CD4-positive, alpha-beta T cell treated with Interleukin-10 for 1 hour (primary cell): Measurements from ENCODE around the gene TMEM185A.
"Not testable (repeated sequence)": the region's sequence is repeated elsewhere in the genome, so short reads cannot be mapped to it uniquely, and the experiment has no call there.

ENCODE experiments used
- DNase-seq: peaks from one replicate; pipeline ENCODE4 v3.0.0-alpha.2; 2020

Gene TMEM185A

DNA sequence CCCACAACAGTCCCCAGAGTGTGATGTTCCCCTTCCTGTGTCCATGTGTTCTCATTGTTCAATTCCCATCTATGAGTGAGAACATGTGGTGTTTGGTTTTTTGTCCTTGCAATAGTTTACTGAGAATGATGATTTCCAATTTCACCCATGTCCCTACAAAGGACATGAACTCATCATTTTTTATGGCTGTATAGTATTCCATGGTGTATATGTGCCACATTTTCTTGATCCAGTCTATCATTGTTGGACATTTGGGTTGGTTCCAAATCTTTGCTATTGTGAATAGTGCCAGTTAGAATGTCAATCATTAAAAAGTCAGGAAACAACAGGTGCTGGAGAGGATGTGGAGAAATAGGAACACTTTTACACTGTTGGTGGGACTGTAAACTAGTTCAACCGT is 11.9 kb downstream of the TMEM185A start:
- not testable (repeated sequence) for DNase-seq

DNA sequence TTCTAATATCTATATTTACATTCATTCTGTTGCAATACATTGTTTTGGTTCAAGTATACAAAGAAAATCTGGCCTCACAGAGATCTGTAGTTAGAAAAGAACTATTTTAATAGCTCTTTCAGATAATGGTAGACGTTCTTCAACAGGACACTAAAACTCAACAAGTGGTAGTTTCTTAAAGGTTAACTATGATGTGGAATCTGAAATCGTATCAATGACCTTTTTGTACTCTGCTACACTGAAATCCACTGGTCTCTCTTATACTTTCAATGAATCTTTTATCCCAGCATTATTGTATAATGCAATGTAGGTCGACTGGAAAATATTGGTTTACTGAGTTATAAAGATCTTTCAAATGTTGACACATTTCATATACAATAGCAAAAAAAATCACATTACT is 12.7 kb downstream of the TMEM185A start:
- DNase-seq, result no peak

DNA sequence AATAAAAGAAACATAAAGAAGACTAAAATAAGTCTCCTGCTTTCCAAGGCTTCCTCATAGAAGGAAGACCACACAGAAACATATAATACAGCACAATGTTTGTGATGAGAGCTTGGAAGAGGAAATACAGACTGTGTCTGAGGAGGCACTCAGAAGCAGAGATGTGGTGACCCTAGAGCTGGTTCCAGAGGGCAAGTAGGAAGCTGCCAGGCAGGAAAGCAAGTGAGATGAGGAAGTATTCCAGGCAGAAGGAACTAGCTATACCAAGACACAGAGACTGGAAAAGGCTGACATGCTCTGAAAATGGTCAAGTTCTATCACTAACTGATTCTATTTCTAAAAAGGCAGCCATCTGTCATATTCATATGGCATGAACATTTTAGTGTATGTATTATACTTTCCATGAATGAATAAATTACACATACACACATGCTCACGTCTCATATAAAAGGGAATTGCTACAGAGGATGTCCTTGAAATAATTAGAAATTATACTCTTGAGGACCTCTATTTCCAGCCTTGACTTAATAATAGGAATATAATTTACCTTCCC is 19.9 kb downstream of the TMEM185A start:
- no peak for DNase-seq

DNA sequence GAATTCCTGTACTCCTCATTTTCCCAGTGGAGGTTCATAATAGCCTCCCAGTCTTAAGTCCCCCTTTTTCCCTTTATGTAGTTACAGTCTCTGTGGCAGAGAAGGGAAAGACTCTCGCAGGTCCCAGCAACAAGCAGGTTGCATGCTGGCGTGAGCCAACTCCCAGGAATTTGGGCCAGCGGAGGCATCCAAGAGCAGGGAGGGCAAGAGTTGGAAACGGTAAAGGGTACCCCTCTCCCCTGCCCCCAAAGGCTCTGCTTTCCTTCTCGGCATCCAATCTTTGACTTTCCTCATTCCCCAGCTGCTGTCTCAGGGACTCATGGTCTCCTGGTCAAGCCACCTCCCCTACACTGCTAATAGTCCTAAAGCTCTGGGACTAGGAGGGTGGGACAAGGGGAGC is 21.1 kb downstream of the TMEM185A start:
- no peak for DNase-seq

DNA sequence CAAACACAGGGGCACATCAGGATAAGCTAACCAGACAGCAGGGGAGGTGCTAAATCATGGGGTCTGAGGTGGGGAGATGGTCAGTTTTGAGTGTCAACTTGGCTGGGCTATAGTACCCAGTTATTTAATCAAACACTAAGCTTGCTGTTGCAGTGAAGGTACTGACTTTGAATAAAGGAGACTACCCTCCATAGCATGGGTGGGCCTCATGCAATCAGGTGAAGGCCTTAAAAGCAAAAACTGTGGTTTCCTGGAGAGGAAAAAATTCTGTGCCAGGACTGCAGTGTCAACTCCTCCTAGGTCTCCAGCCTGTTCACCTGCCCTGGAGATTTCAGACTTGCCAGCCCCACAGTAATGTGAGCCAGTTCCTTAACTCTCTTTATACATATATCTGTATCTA is 23.9 kb downstream of the TMEM185A start:
- no peak for DNase-seq

DNA sequence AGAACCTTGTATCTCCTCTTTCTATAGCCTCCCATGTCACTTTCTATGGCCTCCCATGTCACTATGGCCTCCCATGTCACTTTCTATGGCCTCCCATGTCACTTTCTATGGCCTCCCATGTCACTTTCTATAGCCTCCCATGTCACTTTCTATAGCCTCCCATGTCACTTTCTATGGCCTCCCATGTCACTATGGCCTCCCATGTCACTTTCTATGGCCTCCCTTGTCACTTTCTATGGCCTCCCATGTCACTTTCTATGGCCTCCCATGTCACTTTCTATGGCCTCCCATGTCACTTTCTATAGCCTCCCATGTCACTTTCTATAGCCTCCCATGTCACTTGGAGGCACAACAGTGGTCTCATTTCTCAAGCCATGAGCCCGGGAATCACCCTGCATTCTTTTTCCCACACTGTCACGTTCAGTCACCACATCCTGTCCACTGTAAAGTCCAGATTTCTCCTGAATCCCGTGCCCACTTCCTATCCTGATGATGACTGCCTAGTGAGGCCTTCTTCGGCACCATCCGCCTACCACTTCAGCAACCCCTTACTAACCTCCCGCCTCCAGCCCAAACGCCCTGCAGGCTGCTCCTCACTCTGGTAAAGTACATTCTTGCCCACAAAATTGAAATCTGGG is 26.2 kb downstream of the TMEM185A start:
- not testable (repeated sequence) for DNase-seq

DNA sequence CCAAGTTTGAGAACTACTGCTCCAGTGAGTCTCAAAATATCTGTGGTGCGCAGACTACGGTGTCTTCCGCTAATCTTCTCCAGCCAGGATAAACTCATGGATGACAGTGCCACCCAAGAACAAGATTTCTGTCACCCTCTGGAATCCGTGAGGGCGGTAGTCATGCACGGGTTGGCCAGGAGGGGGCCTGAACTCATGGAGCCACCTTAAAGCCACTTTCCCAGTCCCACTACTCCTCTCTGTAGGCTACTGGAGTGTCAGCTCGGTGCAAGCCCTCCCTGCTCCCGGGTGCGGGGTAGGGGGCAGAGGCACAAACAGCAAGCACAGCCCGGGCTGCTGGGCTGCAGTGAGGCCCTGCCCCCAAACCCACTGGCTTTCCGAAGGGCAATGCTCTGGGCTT is 33.0 kb downstream of the TMEM185A start:
- not testable (repeated sequence) for DNase-seq

DNA sequence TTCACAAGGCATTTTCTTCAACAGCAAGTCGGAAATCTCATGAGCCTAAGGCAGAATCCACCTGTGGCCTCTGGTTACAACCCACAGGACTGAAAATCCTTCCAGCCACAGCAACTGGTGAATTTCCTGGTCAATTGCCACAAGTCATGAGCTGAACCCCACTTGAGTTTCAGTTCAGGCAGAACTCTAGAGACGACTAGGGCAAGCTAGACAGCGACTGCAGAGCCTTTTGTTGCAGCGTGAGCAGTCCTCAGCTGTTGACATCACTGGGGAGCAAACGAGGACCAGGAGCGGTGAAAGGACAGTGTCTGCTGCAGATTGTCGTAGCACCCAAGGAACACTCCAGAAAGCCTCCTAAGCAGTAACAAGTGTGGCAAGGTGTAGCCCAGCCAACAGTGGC is 35.6 kb downstream of the TMEM185A start:
- DNase-seq, result not testable (repeated sequence)

DNA sequence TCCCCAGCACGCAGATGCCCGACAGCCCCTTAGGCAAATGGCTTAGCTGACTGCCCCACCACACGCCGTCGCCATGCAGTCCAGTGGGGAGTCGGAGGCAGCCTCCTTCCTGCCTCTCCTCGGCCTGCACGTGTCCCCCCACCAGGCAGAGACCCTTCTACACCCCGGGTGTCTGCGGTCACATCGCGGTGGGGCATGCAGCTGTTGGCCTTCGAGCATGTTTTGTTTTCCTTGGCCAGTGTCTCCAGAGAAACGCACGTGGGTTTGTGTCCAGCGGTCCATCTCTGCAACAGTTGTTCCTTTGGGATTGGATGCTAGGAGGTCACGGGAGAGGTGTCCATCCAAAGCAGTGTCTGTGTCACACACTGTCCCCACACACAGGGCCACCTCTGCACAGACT is 36.4 kb downstream of the TMEM185A start, which contains the start of gene HSFX2:
TSS of gene HSFX2 (minus strand) at position 101 of the 400 bp plus-strand sequence. CDS start 614 bp downstream, outside the sequence.
- DNase-seq, result not testable (repeated sequence)

DNA sequence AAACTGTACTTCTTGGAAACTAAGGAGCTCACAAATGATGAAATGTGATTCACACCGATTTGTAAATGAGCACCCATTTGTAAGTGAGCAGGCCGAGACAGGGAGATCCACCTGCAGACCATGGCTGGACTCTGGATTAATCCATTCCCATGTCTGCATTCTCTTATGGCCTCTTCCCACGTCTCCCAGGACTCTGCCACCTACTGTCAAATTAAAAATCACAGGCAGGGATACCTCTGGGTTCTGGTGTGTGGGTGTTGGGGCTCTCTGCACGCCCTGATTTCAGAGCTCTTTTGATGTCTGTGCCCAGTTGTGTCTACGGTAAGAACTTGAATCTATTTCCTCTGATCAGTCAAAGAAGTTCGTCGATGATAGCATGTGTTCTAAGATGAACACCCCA is 40.6 kb downstream of the TMEM185A start:
- not testable (repeated sequence) for DNase-seq

DNA sequence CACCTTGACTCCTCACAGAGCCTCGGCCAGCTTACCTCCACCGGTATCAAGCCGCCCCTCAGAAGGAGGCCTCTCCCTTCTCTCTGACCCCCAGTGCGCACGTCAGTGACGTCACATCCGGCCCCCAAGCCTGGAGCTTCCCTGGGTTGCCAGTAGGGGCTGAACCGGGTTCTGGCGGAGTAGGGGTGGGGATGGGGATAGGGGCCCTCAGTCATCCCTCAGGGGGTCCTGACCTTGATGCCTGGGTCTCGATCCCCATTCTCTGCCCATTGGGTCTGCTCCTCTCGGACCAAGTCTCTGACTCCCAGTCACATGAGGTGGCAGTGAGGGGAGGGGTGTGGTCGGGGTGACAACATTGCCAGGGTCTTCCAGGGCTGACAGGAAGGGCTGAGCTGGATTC is 44.2 kb downstream of the TMEM185A start, which contains the start of gene MAGEA9B:
TSS of gene MAGEA9B (minus strand) at position 101 of the 400 bp plus-strand sequence. CDS start 4,280 bp downstream, outside the sequence.
- not testable (repeated sequence) for DNase-seq

DNA sequence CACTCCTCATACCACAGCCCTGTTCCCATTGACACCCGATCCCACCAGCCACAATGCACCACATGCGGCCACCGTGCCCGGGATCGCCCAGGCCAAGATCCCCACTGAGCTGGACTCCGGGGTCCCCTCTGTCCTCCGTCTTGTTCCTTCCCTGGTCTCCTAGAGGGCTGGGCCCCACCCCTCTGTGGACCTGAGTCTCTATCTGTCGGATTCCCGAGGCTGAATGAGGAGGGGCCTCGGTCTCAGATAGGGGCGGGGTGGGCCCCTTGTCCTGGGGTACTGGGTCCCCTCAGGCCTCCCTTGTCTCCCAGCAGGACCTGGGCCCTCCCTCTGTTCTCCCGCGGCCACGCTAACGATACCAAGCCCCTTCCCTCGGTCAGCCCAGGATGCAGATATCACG is 46.0 kb downstream of the TMEM185A start:
- not testable (repeated sequence) for DNase-seq

DNA sequence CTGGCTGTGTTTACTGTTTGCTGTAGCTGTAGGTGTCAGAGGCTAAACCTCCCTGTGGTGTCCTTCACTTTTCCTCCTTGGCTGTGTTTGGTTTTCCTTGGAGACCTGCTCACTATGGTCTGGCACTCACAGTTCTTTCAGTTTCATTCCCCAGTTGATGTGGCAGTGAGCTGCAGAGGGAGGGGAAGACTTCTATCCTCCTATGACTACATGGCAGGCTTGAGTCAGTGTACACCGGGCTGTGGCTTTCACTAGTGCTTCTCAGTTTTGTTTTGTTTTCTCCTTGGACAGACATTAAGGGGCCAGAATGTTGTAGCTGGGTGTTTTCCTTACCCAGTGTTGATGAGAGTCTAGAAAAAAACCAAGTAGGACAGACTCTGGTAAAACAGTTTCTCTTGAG is 58.1 kb downstream of the TMEM185A start:
- DNase-seq, result not testable (repeated sequence)

DNA sequence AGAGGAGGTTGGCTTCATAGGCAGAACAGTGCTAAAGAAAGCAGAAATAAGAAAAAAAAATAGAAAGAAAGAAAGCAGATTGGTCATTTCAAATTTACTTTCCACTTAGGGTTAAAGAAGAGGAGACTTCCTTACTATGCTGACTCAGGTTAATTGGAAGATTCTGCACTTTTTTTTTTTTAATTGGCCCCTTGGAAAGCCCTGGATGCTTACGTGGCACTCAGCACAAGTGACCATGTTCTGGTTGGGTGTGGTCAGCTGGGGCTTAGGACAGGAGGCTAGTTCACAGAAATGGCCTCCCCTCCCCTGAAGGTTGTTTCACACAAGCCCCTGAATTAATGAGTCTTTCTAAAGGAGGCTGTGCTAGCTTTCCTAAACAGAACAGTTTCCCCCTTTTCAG is 58.8 kb downstream of the TMEM185A start:
- no peak for DNase-seq

DNA sequence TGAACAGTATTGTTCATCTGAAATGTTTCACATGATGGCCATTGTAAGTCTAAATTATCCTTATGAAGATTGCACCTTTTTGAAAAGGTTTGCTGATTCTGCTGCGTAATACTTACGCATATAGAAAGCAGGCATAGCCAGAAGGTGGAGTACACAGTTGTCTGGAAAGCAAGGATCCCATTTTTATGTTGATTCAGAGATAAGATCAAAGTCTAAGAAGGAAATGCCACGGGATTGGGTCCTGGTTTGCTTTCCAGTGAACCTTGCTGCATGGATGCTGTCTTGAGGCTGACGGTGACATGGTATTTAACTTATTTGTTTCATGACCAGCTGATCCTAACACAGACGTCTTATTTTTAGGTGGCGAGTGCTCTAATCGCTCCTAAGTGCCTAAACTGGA is 59.8 kb downstream of the TMEM185A start:
- no peak for DNase-seq

DNA sequence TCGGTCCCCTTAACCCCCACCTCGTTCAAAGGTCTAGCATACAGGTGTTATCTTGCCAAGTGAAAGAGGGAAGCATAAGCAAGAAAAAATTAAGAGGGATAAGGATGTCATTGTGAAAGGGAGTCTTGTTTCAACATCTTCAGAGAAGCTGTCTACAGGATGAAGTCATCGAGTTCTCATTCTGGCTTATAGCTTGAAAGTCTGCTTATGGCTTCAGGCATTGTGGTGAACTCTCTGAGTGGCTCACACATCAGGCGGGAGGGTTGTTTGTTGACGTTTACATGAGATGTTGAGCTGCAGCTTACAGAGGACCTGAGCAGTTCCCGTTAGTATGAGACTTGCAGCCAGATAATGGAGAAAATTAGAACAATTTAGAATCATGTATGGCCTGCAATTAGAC is 60.9 kb downstream of the TMEM185A start:
- DNase-seq, result no peak

DNA sequence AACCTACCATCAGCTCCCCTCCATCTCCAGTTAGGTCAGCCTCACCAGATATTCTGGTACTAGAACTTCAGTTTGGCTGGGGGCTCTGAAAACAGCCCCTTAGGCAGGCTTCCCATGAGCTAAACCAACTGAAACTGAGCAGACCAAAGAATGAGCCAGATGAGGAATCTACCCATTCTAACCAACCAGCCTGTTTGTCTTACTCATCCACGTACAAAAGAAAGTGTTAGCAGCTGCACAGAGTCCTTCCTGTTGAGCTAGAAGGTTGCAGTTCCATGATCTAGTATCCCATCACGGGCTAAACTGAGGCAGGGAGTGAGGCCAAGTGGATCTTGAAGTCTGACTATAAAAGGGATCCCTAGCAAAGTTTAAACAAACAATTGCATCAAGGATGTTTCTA is 61.8 kb downstream of the TMEM185A start:
- no peak for DNase-seq

DNA sequence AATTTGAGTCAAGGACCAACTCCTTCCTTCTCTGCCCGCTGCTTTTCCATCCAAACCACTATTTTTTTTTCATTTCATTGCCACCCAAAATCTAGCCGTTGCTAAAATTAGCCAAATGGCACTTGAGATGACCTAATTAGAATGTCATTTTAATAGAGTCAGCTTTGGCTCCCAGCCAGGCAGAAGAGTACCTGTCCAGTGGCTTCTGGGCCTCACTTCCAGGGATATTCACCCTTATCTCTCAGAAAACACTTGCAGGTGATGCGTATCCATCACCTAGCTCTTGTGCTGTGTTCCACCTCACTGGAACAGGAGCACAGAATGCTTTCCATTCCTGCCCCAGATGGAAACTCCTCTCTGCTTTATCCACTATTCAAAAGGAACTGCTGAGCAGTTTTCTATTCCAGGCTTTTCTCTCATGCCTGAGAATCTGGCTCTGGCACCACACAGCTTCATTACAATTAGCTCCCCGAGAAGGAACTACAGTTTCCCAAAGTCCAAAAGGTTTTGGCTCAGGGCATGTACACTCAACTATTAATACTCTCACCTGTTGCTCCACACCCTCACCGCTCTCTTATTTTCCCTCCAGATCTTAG is 62.8 kb downstream of the TMEM185A start:
- no peak for DNase-seq

DNA sequence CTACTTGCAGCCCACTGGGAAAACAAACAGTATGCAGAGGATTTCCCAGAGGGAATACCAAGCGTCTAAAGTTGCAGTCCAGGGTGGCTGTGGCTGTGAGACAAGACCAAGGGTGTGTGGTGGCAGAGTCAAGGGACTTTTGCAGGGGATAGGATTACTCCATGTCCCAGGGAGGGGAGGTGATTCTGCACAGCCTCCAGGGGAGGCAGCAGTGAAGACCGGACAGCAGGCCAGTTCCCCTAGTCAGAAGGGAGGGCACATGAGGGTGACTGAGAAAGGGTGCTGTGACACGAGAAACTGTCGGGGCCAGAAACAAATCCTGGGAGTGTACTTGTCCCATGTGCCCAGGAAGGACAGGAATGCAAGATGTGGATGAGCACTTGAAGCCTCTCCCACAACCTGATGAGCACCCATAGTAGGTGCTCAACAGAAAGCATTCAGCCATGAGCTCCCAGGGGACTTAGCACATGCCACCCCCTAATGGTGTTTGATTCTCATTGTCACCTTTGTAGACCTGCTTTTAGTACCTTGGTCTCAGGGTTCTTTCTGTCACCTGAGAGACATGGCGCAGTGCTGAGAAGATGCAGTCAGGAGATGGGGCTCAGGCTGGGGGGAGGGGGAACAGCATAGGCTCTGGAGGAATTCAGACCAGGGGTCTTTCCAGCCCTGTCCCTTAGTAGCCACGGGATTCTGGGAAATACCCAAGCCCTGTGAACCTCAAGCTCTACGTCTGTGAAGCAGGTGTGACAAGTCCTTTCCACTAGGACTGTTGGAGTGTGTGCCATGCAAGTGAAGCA is 63.8 kb downstream of the TMEM185A start:
- DNase-seq, result no peak

DNA sequence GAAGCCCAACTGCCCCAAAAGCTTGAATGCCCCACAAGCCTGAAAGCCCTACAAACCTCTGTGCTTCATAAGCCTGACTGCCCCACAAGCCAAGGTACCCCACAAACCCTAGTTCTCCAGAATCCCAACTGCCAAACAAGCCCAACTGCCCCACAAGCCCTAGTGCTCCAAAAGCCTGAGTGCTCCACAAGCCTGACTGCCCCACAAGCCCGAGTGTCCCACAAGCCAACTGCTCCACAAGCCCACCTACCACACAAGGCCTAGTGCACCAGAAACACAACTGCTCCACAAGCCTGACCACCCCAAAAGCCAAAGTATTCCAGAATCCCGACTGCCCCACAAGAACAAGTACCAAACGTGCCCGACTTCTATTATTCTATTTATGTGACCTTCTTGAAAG is 68.2 kb downstream of the TMEM185A start:
- no peak for DNase-seq

DNA sequence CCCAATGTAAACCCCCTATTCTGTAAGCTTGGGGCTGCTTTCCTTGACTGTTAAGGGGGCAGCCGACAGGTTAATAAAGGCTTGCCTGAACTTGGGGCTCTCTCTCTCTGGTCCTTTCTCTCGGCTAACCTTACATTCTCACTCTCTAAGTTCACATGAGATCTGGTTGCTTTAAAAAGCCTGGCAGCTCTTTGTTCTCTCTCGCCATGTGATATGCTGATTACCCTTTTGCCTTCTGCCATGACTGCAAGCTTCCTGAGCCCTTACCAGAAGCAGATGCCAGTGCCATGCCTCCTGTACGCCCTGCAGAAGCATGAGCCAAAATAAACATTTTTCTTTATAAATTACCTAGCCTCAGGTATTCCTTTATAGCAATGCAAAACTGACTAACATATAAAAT is 76.3 kb downstream of the TMEM185A start:
- DNase-seq, result not testable (repeated sequence)

DNA sequence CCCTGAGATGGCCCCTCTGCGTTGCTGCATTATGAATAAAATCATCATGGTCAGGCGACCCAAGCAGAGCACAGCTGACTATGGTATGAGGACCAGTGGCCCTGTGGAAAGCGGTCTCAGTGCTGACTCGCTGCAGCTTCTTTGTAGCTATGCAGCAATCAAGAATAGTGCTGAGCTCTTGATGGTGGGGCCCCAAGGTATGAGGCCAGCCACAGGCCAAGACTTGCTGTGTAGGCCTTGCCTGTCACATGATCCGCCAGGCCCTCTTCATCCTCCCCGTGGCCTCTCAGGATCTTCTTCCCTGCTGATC is 79.7 kb downstream of the TMEM185A start:
- DNase-seq, result not testable (repeated sequence)

DNA sequence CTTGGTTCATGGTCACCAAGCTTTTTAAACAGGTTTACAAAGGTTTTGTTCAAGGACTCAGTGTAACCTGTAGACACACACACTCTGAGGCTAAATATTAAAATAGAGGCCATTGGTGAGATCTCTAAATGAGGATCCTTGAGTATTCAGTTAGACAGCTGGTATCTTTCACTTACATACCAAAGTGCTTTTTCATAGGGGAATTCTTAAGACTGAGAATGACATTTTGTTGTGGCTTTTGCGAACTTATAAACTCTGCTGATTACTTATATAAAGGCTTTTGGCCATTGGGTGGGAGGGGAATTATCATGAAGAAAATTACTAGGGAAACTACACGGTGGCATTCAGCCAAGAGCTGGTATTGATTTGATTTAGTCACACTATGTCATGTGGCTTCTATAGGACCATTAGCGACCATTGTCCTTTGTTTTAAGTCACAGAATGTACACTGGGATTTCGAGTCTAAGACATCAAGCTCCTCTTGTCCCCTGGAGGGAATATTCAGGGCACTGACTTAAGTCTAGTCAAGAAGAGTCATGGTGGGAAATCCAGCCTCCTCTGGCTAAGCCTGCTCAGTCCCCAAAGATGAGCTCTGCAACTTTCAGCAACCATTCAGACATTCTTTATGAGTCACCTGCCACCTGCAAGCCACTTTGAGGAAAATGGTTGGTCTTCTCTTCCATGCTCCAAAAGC is 80.2 kb downstream of the TMEM185A start:
- not testable (repeated sequence) for DNase-seq
